PC-3 (cell line): ENCODE data around the gene SPTAN1. TPM values are rescaled to one million over a fixed set of nuclear protein-coding genes. Genes with fewer than 3 reads are reported as not detected.
A peak's percentile ranks its signal among the peaks of the same experiment; 100 is the strongest.
"Not testable (repeated sequence)": the region's sequence is repeated elsewhere in the genome, so short reads cannot be mapped to it uniquely, and the experiment has no call there.

Source experiments
- ATAC-seq: fragments of 200-7000 bp; cut with Tn5 transposase; 2 replicates; pipeline ENCODE4 v1.9.1; 2020; ENCODE audit warnings: mild to moderate bottlenecking, moderate library complexity
- BruUV-seq: library from RNA; stranded (reverse); fragments of 400-500 nt; replicated peaks from 2 replicates; lab custom pipeline; 2021; lab: Mats Ljungman, UMichigan
- CTCF ChIA-PET: fragments of 300-600 bp; sonication (Branson Sonifier 250); formaldehyde crosslinking; loops from one replicate; lab custom pipeline; 2022; ENCODE audit warnings: antibody characterized with exemption; lab: Charles Lee
- POLR2A ChIA-PET: fragments of 300-600 bp; sonication (Branson Sonifier 250); formaldehyde crosslinking; loops from one replicate; lab custom pipeline; 2022; ENCODE audit warnings: antibody characterized with exemption; ENCODE audit not compliant: unreplicated experiment; lab: Charles Lee
- DNase-seq: peaks from one replicate; pipeline ENCODE4 v3.0.0-alpha.2; 2015
- H2AFZ ChIP-seq: fragments of 300-600 bp; sonication (generic); 2 replicates; pipeline ENCODE4 v1.6.0; 2016; ENCODE audit warnings: antibody characterized with exemption, low read length
- H3F3A ChIP-seq: fragments of 300-600 bp; sonication (generic); one replicate; pipeline ENCODE4 v1.6.0; 2017; ENCODE audit warnings: antibody characterized with exemption, low read length, control low read depth, mild to moderate bottlenecking; ENCODE audit not compliant: unreplicated experiment
- H3K27ac ChIP-seq: fragments of 300-600 bp; sonication (generic); 2 replicates; pipeline ENCODE4 v1.5.1; 2016; ENCODE audit warnings: mild to moderate bottlenecking, low read length
- H3K27me3 ChIP-seq: fragments of 300-600 bp; sonication (generic); 2 replicates; pipeline ENCODE4 v1.6.1; 2016; ENCODE audit warnings: low read length, mixed read lengths
- H3K36me3 ChIP-seq: fragments of 300-600 bp; sonication (generic); 2 replicates; pipeline ENCODE4 v1.6.1; 2016; ENCODE audit warnings: low read depth, mixed run types, low read length, mixed read lengths
- H3K4me1 ChIP-seq: fragments of 300-600 bp; sonication (generic); 2 replicates; pipeline ENCODE4 v1.5.1; 2016; ENCODE audit warnings: low read length; ENCODE audit not compliant: insufficient read depth
- H3K4me2 ChIP-seq: fragments of 300-600 bp; sonication (generic); 2 replicates; pipeline ENCODE4 v1.6.0; 2016; ENCODE audit warnings: low read length
- H3K4me3 ChIP-seq: fragments of 300-600 bp; sonication (generic); 2 replicates; pipeline ENCODE4 v1.5.1; 2016; ENCODE audit warnings: mild to moderate bottlenecking, low read length, mixed read lengths
- H3K79me2 ChIP-seq: fragments of 300-600 bp; sonication (generic); 2 replicates; pipeline ENCODE4 v1.6.1; 2017; ENCODE audit warnings: low read length, mixed read lengths
- H3K9ac ChIP-seq: fragments of 300-600 bp; sonication (generic); 2 replicates; pipeline ENCODE4 v1.6.0; 2016; ENCODE audit warnings: mild to moderate bottlenecking, low read length
- H3K9me2 ChIP-seq: fragments of 300-600 bp; sonication (generic); replicated peaks from 2 replicates; pipeline ENCODE4 v1.6.1; 2016; ENCODE audit warnings: mixed run types, low read length, mixed read lengths
- H3K9me3 ChIP-seq: fragments of 300-600 bp; sonication (generic); 2 replicates; pipeline ENCODE4 v1.6.1; 2016; ENCODE audit warnings: low read length, mixed read lengths
- H4K20me1 ChIP-seq: fragments of 300-600 bp; sonication (generic); 2 replicates; pipeline ENCODE4 v1.6.1; 2016; ENCODE audit warnings: low read length, mixed read lengths
- CTCF ChIP-seq: fragments of 300-600 bp; sonication (generic); conservative IDR thresholded peaks from 2 replicates; pipeline ENCODE4 v1.5.1; 2017; ENCODE audit warnings: antibody characterized with exemption, low read depth, mild to moderate bottlenecking, low read length
- EZH2 ChIP-seq: fragments of 300-600 bp; sonication (generic); IDR thresholded peaks from one replicate; pipeline ENCODE4 v1.6.1; 2017; ENCODE audit warnings: antibody characterized with exemption, mild to moderate bottlenecking, low read length; ENCODE audit not compliant: unreplicated experiment
- EZH2phosphoT487 ChIP-seq: fragments of 300-600 bp; sonication (generic); IDR thresholded peaks from 2 replicates; pipeline ENCODE4 v1.6.1; 2018; ENCODE audit warnings: mild to moderate bottlenecking, antibody characterized with exemption, low read length, borderline replicate concordance
- intact Hi-C: fragments of 100-400 bp; cut with micrococcal nuclease; formaldehyde crosslinking; loops from 2 replicates; pipeline ENCODE4 v1.9.0; 2023
- total RNA-seq: library from RNA; depleted of rRNA; stranded (reverse); fragments of >200 nt; gene quantifications from 2 replicates; pipeline ENCODE4 v1.2.3, GENCODE V29; 2014

The SPTAN1 gene
- total RNA-seq, 1 experiment from 2014 or later: 221 TPM

DNA sequence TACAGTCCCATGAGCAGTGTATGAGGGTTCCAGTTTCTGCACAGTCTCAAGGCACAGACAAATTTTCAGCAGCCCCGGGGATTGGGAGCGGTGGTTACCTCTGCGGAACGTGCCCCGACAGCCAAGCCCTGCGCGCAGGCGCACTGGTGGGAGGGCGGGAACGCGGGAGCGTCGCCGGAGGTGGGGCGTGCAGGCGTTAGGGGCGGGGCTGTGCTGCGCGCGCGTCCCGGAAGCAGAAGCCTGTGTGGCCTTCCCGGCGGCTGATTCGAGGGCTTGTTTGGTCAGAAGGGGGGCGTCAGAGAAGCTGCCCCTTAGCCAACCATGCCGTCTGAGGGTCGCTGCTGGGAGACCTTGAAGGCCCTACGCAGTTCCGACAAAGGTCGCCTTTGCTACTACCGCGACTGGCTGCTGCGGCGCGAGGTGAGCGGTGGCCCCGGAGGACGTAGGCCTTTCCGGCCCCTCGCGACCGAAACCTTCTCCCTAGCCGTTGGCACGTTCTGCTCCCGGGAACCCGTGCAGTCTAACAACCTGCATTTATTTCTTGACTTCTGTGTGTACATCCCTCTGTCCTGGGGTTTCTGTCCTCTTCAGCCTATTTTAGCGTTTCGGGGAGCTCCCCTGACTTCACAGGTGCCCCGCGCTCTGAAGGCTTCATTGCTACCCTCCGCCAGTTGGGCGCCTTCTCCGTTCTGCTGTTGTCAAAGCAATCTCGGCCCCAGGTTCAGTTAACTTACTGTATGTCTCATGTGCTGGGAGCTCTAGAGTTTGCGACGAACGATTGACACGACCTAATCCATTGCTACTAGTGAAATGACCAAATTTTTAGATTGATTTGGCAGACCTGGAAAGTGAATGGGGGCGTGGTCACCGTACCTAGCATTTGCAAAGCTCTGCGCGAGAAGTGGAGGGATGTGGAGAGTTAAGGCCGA is 47.6 kb upstream of the SPTAN1 start, which contains the start of gene GLE1:
Gene GLE1, plus strand, starts transcription at position 235 of the 929 bp plus-strand sequence. Its CDS starts 87 bp downstream, at position 322.
- H3K36me3 ChIP-seq: no peaks in the 10 kb centered on the region
- peak within 1 kb of the TSS; percentile 82 for H2AFZ ChIP-seq
- H3F3A ChIP-seq: no peaks in the 10 kb centered on the region
- ATAC-seq (peak; percentile 89), DNase-seq (peak; percentile 90)
- peak within 1 kb of the TSS; percentile 86 for H3K4me2 ChIP-seq
- ChIA-PET CTCF (no interaction called here), POLR2A (no interaction called here)
- BruUV-seq: TSS peak; percentile 69
- H3K9ac ChIP-seq: peak within 1 kb of the TSS; percentile 82
- no peaks in the 10 kb centered on the region for H3K9me3 ChIP-seq
- peak within 1 kb of the TSS; percentile 88 for H3K4me3 ChIP-seq
- peak within 1 kb of the TSS; percentile 33 for H3K27ac ChIP-seq
- H4K20me1 ChIP-seq: no peaks in the 10 kb centered on the region
- no peaks in the 10 kb centered on the region for H3K27me3 ChIP-seq
- no peak for TF ChIP-seq EZH2
- TF ChIP-seq EZH2phosphoT487: no peak
- TF ChIP-seq CTCF: no peak
- H3K4me1 ChIP-seq: peaks cover 22% of the 10 kb centered on the region; the same call in 1 of the 2 replicates
- H3K9me2 ChIP-seq: no peaks in the 10 kb centered on the region
- peaks cover 24% of the 10 kb centered on the region for H3K79me2 ChIP-seq
- intact Hi-C loops: loop anchor here (10.0 kb wide), 1 partner anchor 50 kb away; the partner anchor contains the start of gene SPTAN1

DNA sequence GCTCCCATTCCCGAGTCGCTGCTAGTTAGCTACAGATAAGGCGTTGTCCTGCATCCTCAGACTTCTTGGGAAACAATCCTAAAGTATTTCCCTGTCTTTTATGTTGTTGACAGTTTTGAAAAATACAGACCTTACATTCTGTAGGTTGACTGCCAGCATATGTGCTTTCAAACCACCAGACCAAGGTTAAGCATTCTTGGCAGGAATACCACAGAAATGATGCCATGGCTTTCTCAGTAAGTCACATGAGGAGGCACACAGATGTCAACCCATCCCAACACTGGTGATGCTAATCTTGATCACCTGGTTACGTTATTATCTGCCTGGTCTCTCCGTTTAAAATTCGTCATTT is 47.0 kb upstream of the SPTAN1 start:
- H3F3A ChIP-seq: no peaks in the 10 kb centered on the region
- DNase-seq: peak; percentile 4
- ATAC-seq: no peak
- peaks cover 22% of the 10 kb centered on the region; the same call in 1 of the 2 replicates for H3K4me1 ChIP-seq
- no peak overlapping the region for H3K27ac ChIP-seq
- peak overlapping the region; percentile 82; the same call in 1 of the 2 replicates for H2AFZ ChIP-seq
- peaks cover 24% of the 10 kb centered on the region for H3K79me2 ChIP-seq
- BruUV-seq: no TSS peak
- CTCF ChIA-PET: no interaction called here
- H3K9me2 ChIP-seq: no peaks in the 10 kb centered on the region
- peak overlapping the region; percentile 82 for H3K9ac ChIP-seq
- no peaks in the 10 kb centered on the region for H3K36me3 ChIP-seq
- peak overlapping the region; percentile 88 for H3K4me3 ChIP-seq
- intact Hi-C loops: loop anchor here (10.0 kb wide), 1 partner anchor 49 kb away; the partner anchor contains the start of gene SPTAN1
- no peaks in the 10 kb centered on the region for H3K9me3 ChIP-seq
- TF ChIP-seq EZH2phosphoT487: no peak
- TF ChIP-seq EZH2: no peak
- H4K20me1 ChIP-seq: no peaks in the 10 kb centered on the region
- peak overlapping the region; percentile 86 for H3K4me2 ChIP-seq
- H3K27me3 ChIP-seq: no peaks in the 10 kb centered on the region
- POLR2A ChIA-PET: no interaction called here

DNA sequence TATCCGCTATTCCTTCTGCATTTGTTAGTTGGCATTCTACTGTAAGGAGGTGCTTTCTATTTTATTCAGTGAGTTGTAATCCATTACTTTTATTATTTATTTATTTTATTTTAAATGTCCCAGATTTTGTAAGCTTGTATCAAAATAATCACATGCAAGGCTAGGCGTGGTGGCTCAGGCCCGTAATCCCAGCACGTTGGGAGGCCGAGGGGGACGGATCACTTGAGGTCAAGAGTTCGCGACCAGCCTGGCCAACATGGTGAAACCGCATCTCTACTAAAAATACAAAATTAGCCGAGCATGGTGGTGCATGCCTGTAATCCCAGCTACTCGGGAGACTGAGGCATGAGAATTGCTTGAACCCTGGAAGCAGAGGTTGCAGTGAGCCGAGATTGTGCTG is 46.5 kb upstream of the SPTAN1 start:
- H3K9me2 ChIP-seq, H3K9me3 ChIP-seq, H3K27me3 ChIP-seq, H2AFZ ChIP-seq, DNase-seq, H4K20me1 ChIP-seq, H3K27ac ChIP-seq, POLR2A ChIA-PET, ATAC-seq, BruUV-seq, H3K36me3 ChIP-seq, CTCF ChIA-PET, H3F3A ChIP-seq: not testable (repeated sequence)
- H3K4me3 ChIP-seq: peak overlapping the region; percentile 88
- H3K79me2 ChIP-seq: peaks cover 24% of the 10 kb centered on the region
- peak overlapping the region; percentile 86 for H3K4me2 ChIP-seq
- H3K4me1 ChIP-seq: peaks cover 22% of the 10 kb centered on the region; the same call in 1 of the 2 replicates
- H3K9ac ChIP-seq: peak overlapping the region; percentile 82; the same call in 1 of the 2 replicates
- intact Hi-C loops: loop anchor here (10.0 kb wide), 1 partner anchor 49 kb away; the partner anchor contains the start of gene SPTAN1
